ENCODE results near the gene GP1BA. TPM values are rescaled to one million over a fixed set of nuclear protein-coding genes. Genes with fewer than 3 reads are reported as not detected.
A peak's percentile ranks its signal among the peaks of the same experiment; 100 is the strongest.

GP1BA gene
- total RNA-seq, 1 experiment from 2014 or later, result not detected

- Histone ChIP-seq H3K9me3 (replicated peaks) (no peaks in the 10 kb centered on the region), H3K4me3 (no peak overlapping the region), H3K4me1 (replicated peaks) (peaks cover 21% of the 10 kb centered on the region), H3K27me3 (replicated peaks) (no peaks in the 10 kb centered on the region), H3K36me3 (peaks cover 87% of the 10 kb centered on the region), H3K27ac (no peak overlapping the region)
- DNase-seq (ENCODE audit: low read depth in 1 of 2, low spot score in 2 of 2), result no peak
Observed at GRCh38 chr17:4974115-4974670, 42.1 kb downstream of the GP1BA start.

- no peak overlapping the region for H3K4me3 ChIP-seq
- DNase-seq (ENCODE audit: low read depth in 1 of 2, low spot score in 2 of 2), result no peak
- no peaks in the 10 kb centered on the region for H3K9me3 ChIP-seq (replicated peaks)
- H3K27ac ChIP-seq, result no peak overlapping the region
- no peaks in the 10 kb centered on the region for H3K27me3 ChIP-seq (replicated peaks)
- H3K36me3 ChIP-seq, result peaks cover 78% of the 10 kb centered on the region
- H3K4me1 ChIP-seq (replicated peaks), result peaks cover 20% of the 10 kb centered on the region
Observed at GRCh38 chr17:4978726-4979125, 46.6 kb downstream of the GP1BA start.

- no peak overlapping the region for H3K27ac ChIP-seq
- H3K36me3 ChIP-seq, result peaks cover 71% of the 10 kb centered on the region
- no peaks in the 10 kb centered on the region for H3K9me3 ChIP-seq (replicated peaks)
- H3K4me1 ChIP-seq (replicated peaks), result peaks cover 33% of the 10 kb centered on the region
- peak in 1 of 2 experiments; percentile 50 for DNase-seq (ENCODE audit: low read depth in 1 of 2, low spot score in 2 of 2)
- no peaks in the 10 kb centered on the region for H3K27me3 ChIP-seq (replicated peaks)
- no peak overlapping the region for H3K4me3 ChIP-seq
Observed at GRCh38 chr17:4980644-4981216, 48.7 kb downstream of the GP1BA start.

- Histone ChIP-seq H3K4me3 (no peak overlapping the region), H3K27ac (no peak overlapping the region), H3K36me3 (peaks cover 67% of the 10 kb centered on the region), H3K4me1 (replicated peaks) (peaks cover 48% of the 10 kb centered on the region), H3K27me3 (replicated peaks) (no peaks in the 10 kb centered on the region), H3K9me3 (replicated peaks) (no peaks in the 10 kb centered on the region)
- DNase-seq (ENCODE audit: low read depth in 1 of 2, low spot score in 2 of 2), result no peak
Observed at GRCh38 chr17:4982305-4982704, 50.2 kb downstream of the GP1BA start.

Other genes with a start within 250 kb of the GP1BA start
- 18.1 and 28.7 TPM in 2 replicates for gene PELP1, start 228.1 kb upstream of the GP1BA start, total RNA-seq (2014; rRNA removed; shearing (Covaris generic))
- 2.6 and 8.2 TPM in 2 replicates for gene ARRB2, start 221.6 kb upstream of the GP1BA start, total RNA-seq (2014; rRNA removed; shearing (Covaris generic))
- 16.7 and 26.9 TPM in 2 replicates for gene MED11, start 200.8 kb upstream of the GP1BA start, total RNA-seq (2014; rRNA removed; shearing (Covaris generic))
- gene ZMYND15, start 192.4 kb upstream of the GP1BA start, total RNA-seq (2014; rRNA removed; shearing (Covaris generic)), result not detected in 2 replicates
- not detected in 2 replicates for gene CXCL16, start 192.3 kb upstream of the GP1BA start, total RNA-seq (2014; rRNA removed; shearing (Covaris generic))
- gene TM4SF5, start 160.4 kb upstream of the GP1BA start, total RNA-seq (2014; rRNA removed; shearing (Covaris generic)), result not detected in 2 replicates
- gene VMO1, start 145.9 kb upstream of the GP1BA start, total RNA-seq (2014; rRNA removed; shearing (Covaris generic)), result not detected in 2 replicates
- not detected in 2 replicates for gene GLTPD2, start 143.3 kb upstream of the GP1BA start, total RNA-seq (2014; rRNA removed; shearing (Covaris generic))
- 197 and 257 TPM in 2 replicates for gene PSMB6, start 136.1 kb upstream of the GP1BA start, total RNA-seq (2014; rRNA removed; shearing (Covaris generic))
- 7.6 and 16.8 TPM in 2 replicates for gene PLD2, start 125.1 kb upstream of the GP1BA start, total RNA-seq (2014; rRNA removed; shearing (Covaris generic))
- 10.0 and 20.0 TPM in 2 replicates for gene MINK1, start 98.9 kb upstream of the GP1BA start, total RNA-seq (2014; rRNA removed; shearing (Covaris generic))
- gene C17orf107, start 32.7 kb upstream of the GP1BA start, total RNA-seq (2014; rRNA removed; shearing (Covaris generic)), result 0.18 TPM in 1 of 2 replicates, not detected in the other
- gene CHRNE, start 29.2 kb upstream of the GP1BA start, total RNA-seq (2014; rRNA removed; shearing (Covaris generic)), result 0.29 TPM in 1 of 2 replicates, not detected in the other
- gene SLC25A11, start 7.8 kb downstream of the GP1BA start, total RNA-seq (2014; rRNA removed; shearing (Covaris generic)), result 67.6 and 68.4 TPM in 2 replicates
- gene RNF167, start 8.0 kb downstream of the GP1BA start, total RNA-seq (2014; rRNA removed; shearing (Covaris generic)), result 4.2 and 13.0 TPM in 2 replicates
- 1,207 and 1,337 TPM in 2 replicates for gene PFN1, start 16.3 kb downstream of the GP1BA start, total RNA-seq (2014; rRNA removed; shearing (Covaris generic))
- 5.2 and 6.6 TPM in 2 replicates for gene ENO3, start 18.8 kb downstream of the GP1BA start, total RNA-seq (2014; rRNA removed; shearing (Covaris generic))
- 63.5 and 71.4 TPM in 2 replicates for gene SPAG7, start 35.5 kb downstream of the GP1BA start, total RNA-seq (2014; rRNA removed; shearing (Covaris generic))
- gene CAMTA2, start 55.4 kb downstream of the GP1BA start, total RNA-seq (2014; rRNA removed; shearing (Covaris generic)), result 6.3 and 19.7 TPM in 2 replicates
- 1.1 and 2.7 TPM in 2 replicates for gene INCA1, start 65.2 kb downstream of the GP1BA start, total RNA-seq (2014; rRNA removed; shearing (Covaris generic))
- gene KIF1C, start 65.7 kb downstream of the GP1BA start, total RNA-seq (2014; rRNA removed; shearing (Covaris generic)), result 72.3 and 102 TPM in 2 replicates
- gene SLC52A1, start 103.1 kb downstream of the GP1BA start, total RNA-seq (2014; rRNA removed; shearing (Covaris generic)), result not detected in 2 replicates
- 0.18 and 0.41 TPM in 2 replicates for gene ZFP3, start 146.2 kb downstream of the GP1BA start, total RNA-seq (2014; rRNA removed; shearing (Covaris generic))
- 3.4 and 7.1 TPM in 2 replicates for gene ZNF232, start 179.6 kb downstream of the GP1BA start, total RNA-seq (2014; rRNA removed; shearing (Covaris generic))
- gene USP6, start 183.8 kb downstream of the GP1BA start, total RNA-seq (2014; rRNA removed; shearing (Covaris generic)), result not detected in 2 replicates